Measurements from ENCODE around the gene GALNT4. TPM values are rescaled to one million over a fixed set of nuclear protein-coding genes. Genes with fewer than 3 reads are reported as not detected.

GALNT4 gene
- total RNA-seq, 1 donor: 12.1 TPM

DNA sequence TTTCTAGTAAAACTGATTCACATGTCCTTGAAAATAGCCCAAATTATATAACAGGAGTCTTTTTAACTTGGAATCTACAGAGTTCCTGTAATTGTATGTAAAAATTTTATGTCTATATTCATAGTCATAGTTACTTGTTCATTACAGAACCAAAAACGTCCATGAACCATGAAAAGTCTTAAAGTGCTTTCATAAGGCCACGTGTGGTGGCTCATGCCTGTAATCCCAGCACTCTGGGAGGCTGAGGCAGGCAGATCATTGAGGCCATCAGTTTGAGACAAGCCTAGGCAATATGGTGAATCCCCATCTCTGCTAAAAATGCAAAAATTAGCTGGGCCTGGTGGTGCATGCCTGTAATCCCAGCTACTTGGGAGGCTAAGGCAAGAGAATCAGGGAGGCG, 48.4 kb downstream of the GALNT4 start:
- H3K4me3 ChIP-seq (ENCODE audit: low read depth, low read length): no peak overlapping the region
- TF ChIP-seq, protein P1, sequence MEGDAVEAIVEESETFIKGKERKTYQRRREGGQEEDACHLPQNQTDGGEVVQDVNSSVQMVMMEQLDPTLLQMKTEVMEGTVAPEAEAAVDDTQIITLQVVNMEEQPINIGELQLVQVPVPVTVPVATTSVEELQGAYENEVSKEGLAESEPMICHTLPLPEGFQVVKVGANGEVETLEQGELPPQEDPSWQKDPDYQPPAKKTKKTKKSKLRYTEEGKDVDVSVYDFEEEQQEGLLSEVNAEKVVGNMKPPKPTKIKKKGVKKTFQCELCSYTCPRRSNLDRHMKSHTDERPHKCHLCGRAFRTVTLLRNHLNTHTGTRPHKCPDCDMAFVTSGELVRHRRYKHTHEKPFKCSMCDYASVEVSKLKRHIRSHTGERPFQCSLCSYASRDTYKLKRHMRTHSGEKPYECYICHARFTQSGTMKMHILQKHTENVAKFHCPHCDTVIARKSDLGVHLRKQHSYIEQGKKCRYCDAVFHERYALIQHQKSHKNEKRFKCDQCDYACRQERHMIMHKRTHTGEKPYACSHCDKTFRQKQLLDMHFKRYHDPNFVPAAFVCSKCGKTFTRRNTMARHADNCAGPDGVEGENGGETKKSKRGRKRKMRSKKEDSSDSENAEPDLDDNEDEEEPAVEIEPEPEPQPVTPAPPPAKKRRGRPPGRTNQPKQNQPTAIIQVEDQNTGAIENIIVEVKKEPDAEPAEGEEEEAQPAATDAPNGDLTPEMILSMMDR (IDR thresholded peaks at IDR 0.05; ENCODE audit: insufficient read depth, low read length): no peak
- DNase-seq (ENCODE audit: low read depth): no peak

DNA sequence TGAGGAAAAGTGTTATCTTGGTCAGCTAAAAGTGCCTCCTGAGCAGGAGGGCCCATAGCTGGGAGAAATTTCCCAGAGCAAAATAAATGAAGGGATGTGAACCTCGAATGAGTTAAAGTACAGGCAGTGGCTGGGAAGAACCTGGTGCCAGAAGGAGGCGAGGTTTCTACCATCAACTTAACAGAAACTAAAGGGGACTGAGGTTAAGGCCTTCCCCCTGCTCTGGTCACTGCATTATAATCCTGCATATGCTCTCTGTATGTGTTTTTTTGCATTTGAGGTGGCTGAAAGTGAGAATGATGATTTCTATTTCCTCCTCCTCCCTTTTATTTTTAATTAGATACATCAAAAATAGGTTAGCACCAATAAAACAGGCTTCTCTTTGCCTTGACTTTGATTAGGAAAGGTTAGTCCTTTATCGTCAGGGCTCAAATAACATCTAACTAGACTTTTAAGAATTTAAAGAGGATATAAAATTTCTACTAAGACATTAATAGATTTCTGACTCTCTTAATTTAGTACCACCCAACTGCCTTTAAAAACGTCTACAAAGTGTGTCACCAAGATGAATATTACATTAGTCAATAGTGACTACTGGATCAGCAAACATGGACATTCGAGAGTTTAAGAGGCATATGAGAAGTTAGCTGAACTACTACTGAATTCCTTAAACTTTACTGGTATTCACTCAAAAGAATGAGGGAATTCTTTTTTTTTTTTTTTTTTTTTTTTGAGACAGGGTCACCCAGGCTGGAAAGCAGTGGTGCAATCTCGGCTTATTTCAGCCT, 49.2 kb downstream of the GALNT4 start:
- TF ChIP-seq, protein P1 (IDR thresholded peaks at IDR 0.05; ENCODE audit: insufficient read depth, low read length): no peak
- H3K4me3 ChIP-seq (ENCODE audit: low read depth, low read length): no peak overlapping the region
- no peak for DNase-seq (ENCODE audit: low read depth)

DNA sequence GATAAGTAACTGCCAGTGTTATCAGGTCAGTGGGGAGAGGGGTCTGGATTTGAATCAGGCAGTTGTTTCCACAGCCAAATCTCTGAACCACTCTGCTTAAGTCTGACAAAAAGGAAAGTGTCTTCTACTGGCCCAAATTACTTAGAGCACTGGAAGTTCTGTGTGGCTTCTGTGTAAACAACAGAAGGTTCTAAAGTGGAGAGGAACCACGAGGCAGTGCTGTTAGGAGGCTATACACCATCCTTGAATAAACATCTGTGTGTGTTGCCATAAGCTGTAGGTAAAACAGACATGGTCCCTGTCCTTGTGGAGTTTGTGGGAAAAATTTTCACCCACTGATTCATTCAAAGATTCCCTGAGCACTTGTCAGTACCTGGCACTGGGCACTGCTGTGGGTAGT, 50.0 kb downstream of the GALNT4 start:
- TF ChIP-seq, protein P1 (IDR thresholded peaks at IDR 0.05; ENCODE audit: insufficient read depth, low read length): no peak
- DNase-seq (ENCODE audit: low read depth): no peak
- H3K4me3 ChIP-seq (ENCODE audit: low read depth, low read length): no peak overlapping the region

Small RNAs within 50 kb of the gene (small RNA-seq; reads per million reads assigned to genes)
- gene AC025034.2: not detected
- gene POC1B-GALNT4: not detected

Other genes starting within 250 kb of the GALNT4 start
- 17.1 and 33.9 TPM in 2 replicates for gene DUSP6, start 172.3 kb downstream of the GALNT4 start, total RNA-seq (ENCODE audit: low replicate concordance)
- gene POC1B, start 1.3 kb upstream of the GALNT4 start, total RNA-seq (ENCODE audit: low replicate concordance): 2.8 and 19.3 TPM in 2 replicates
- 56.8 and 158 TPM in 2 replicates for gene ATP2B1, start 184.0 kb upstream of the GALNT4 start, total RNA-seq (ENCODE audit: low replicate concordance)